C4-2B (cell line): Measurements from ENCODE around the gene NUP205.

Experiments used
- H3K27ac ChIP-seq: fragments of 450-650 bp; 2 replicates; pipeline ENCODE4 v1.5.1; 2017
- CTCF ChIP-seq: fragments of 450-650 bp; conservative IDR thresholded peaks from 2 replicates; pipeline ENCODE4 v1.5.1; 2017; ENCODE audit warnings: mild to moderate bottlenecking
- ZFX ChIP-seq: fragments of 450-650 bp; IDR thresholded peaks from 2 replicates; pipeline ENCODE4 v1.6.1; 2017

Gene NUP205

GRCh38 chr7:135525426-135525825, 32.3 kb upstream of the NUP205 start:
- TF ChIP-seq ZFX (no peak), CTCF (no peak)
- H3K27ac ChIP-seq: no peak overlapping the region

GRCh38 chr7:135527025-135527424, 30.7 kb upstream of the NUP205 start:
- no peak overlapping the region for H3K27ac ChIP-seq
- no peak for TF ChIP-seq CTCF
- TF ChIP-seq ZFX: no peak

- H3K27ac ChIP-seq: no peak overlapping the region
- TF ChIP-seq ZFX (no peak), CTCF (no peak)
Observed at GRCh38 chr7:135536150-135536549, 21.6 kb upstream of the NUP205 start.

- no peak overlapping the region for H3K27ac ChIP-seq
- TF ChIP-seq CTCF: no peak; the same call in 1 of the 2 replicates
- TF ChIP-seq ZFX: no peak
Observed at GRCh38 chr7:135537453-135537852, 20.3 kb upstream of the NUP205 start.

- TF ChIP-seq CTCF: no peak
- TF ChIP-seq ZFX: no peak
- H3K27ac ChIP-seq: no peak overlapping the region
Observed at GRCh38 chr7:135537905-135538304, 19.8 kb upstream of the NUP205 start.

GRCh38 chr7:135538376-135538775, 19.3 kb upstream of the NUP205 start:
- TF ChIP-seq CTCF (no peak), ZFX (no peak)
- no peak overlapping the region for H3K27ac ChIP-seq

- H3K27ac ChIP-seq: no peak overlapping the region
- TF ChIP-seq ZFX: no peak
- no peak for TF ChIP-seq CTCF
Observed at GRCh38 chr7:135539629-135540028, 18.1 kb upstream of the NUP205 start.
